Hepatocyte (in vitro differentiated cells): Measurements from ENCODE around the gene ABHD2.

Source experiments
- EZH2 ChIP-seq: fragments of 200-600 bp; sonication (generic); IDR thresholded peaks from 2 replicates; pipeline ENCODE4 v1.6.1; 2016; ENCODE audit warnings: antibody characterized with exemption, mild to moderate bottlenecking, borderline replicate concordance
- EZH2phosphoT487 ChIP-seq: fragments of 200-600 bp; sonication (generic); IDR thresholded peaks from one replicate; pipeline ENCODE4 v1.6.1; 2018; ENCODE audit warnings: antibody characterized with exemption, mild to moderate bottlenecking, low read depth, moderate library complexity; ENCODE audit not compliant: unreplicated experiment, severe bottlenecking
- TF ChIP-seq, protein P1 (sequence below): fragments of 200-600 bp; sonication (generic); IDR thresholded peaks from 2 replicates; pipeline ENCODE4 v1.5.1; 2016; ENCODE audit warnings: antibody characterized with exemption, mild to moderate bottlenecking; ENCODE audit not compliant: poor library complexity

DNA sequence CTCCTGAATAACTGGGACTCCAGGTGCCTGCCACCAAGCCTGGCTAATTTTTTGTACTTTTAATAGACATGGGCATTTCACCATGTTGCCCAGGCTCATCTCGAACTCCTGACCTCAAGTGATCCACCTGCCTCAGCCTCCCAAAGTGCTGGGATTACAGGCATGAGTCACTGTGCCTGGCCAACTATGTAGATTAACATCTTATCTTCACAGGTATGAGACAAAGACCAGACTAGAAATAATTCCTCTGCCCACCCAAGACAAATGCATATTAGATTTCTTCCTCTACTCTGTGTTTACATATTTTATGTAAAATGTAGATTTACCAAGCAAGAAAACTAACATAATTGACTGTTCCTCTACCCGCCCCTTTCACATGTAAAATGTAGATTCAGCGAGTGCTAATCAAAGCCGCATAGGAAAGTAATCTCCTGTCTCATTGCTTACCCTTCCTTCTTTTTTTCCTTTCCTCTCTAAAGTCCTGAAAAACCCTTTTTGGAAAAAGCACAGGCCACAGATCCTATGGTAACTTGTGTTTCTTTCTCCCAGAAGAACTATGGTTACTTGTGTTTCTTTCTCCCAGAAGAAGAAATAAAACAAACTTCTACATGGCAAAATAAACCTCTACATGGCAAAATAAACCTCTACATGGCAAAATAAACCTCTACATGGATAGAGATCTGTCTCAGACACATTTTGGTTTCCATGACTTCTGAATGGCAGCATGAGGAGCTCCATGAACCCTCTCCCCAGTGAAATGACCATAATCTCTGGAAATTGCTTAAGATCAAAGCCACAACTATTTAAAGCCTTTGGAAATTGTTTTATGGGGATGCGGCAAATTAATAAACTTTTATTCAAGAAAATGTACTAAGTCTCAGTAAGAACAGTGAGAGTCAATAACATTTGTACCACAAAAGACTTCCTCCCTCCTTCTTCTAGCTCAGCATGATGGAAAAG lies 9.1 kb upstream of the ABHD2 start:
- TF ChIP-seq, protein P1, sequence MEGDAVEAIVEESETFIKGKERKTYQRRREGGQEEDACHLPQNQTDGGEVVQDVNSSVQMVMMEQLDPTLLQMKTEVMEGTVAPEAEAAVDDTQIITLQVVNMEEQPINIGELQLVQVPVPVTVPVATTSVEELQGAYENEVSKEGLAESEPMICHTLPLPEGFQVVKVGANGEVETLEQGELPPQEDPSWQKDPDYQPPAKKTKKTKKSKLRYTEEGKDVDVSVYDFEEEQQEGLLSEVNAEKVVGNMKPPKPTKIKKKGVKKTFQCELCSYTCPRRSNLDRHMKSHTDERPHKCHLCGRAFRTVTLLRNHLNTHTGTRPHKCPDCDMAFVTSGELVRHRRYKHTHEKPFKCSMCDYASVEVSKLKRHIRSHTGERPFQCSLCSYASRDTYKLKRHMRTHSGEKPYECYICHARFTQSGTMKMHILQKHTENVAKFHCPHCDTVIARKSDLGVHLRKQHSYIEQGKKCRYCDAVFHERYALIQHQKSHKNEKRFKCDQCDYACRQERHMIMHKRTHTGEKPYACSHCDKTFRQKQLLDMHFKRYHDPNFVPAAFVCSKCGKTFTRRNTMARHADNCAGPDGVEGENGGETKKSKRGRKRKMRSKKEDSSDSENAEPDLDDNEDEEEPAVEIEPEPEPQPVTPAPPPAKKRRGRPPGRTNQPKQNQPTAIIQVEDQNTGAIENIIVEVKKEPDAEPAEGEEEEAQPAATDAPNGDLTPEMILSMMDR = no peak
- TF ChIP-seq EZH2phosphoT487 = no peak
- TF ChIP-seq EZH2 = no peak
